Ascending aorta (tissue), 2 donors: ENCODE measurements around the gene ENO2. TPM values are rescaled to one million over a fixed set of nuclear protein-coding genes. Genes with fewer than 3 reads are reported as not detected.

Experiments used
- DNase-seq, 2 donors: peaks; one replicate each; pipeline ENCODE4 v3.0.0-alpha.2; 2019; ENCODE audit warnings: low spot score in 2 of 2
- H3K27ac ChIP-seq, 2 donors: fragments of 200-600 bp; sonication (generic); one replicate each; pipeline ENCODE4 v1.5.1; 2016 to 2017; ENCODE audit warnings: mild to moderate bottlenecking in 1 of 2
- H3K27me3 ChIP-seq: fragments of 200-600 bp; sonication (generic); one replicate; pipeline ENCODE4 v1.5.1; 2017
- H3K36me3 ChIP-seq, 2 donors: fragments of 200-600 bp; sonication (generic); one replicate each; pipeline ENCODE4 v1.5.1; 2016
- H3K4me1 ChIP-seq, 2 donors: fragments of 200-600 bp; sonication (generic); one replicate each; pipeline ENCODE4 v1.5.1; 2016 to 2017; ENCODE audit warnings: mild to moderate bottlenecking in 1 of 2
- H3K4me3 ChIP-seq, 2 donors: fragments of 200-600 bp; sonication (generic); one replicate each; pipeline ENCODE4 v1.5.1; 2016 to 2017; ENCODE audit warnings: mild to moderate bottlenecking in 1 of 2
- H3K9me3 ChIP-seq, 2 donors: fragments of 200-600 bp; sonication (generic); one replicate each; pipeline ENCODE4 v1.5.1; 2016
- CTCF ChIP-seq, 3 experiments: fragments of 200-600 bp in 2 of 3; fragments of 450-650 bp in 1 of 3; sonication (generic) in 2 of 3; IDR thresholded peaks; one replicate each; pipeline ENCODE4 v1.5.1; 2016 to 2019; ENCODE audit warnings: antibody characterized with exemption in 3 of 3, mild to moderate bottlenecking in 1 of 3, moderate library complexity in 1 of 3
- intact Hi-C: fragments of 100-400 bp; cut with DNase I; formaldehyde crosslinking; loops from one replicate; pipeline ENCODE4 v1.15.1; 2023
- total RNA-seq: library from RNA; depleted of rRNA; stranded (reverse); fragments of >200 nt; gene quantifications from one replicate; pipeline ENCODE4 v1.1.0, GENCODE V29; 2016

Gene ENO2
- total RNA-seq, 1 donor from 2014 or later = 30.3 TPM

GRCh38 chr12:6950811-6951540 lies 36.6 kb downstream of the ENO2 start, which contains the start of gene PTPN6:
PTPN6 (plus strand) TSS chr12:6951356; CDS start chr12:6951513, 157 bp downstream.
- H3K9me3 ChIP-seq = no peaks in the 10 kb centered on the region
- peak in 1 of 2 donors; percentile 77 for DNase-seq
- H3K4me3 ChIP-seq = peak within 1 kb of the TSS in 1 of 2 donors; percentile 57
- no peaks in the 10 kb centered on the region for H3K27me3 ChIP-seq
- TF ChIP-seq CTCF (IDR thresholded peaks at IDR 0.05) = no peak
- intact Hi-C loops = no loop called here
- peak within 1 kb of the TSS; percentile 38 to 39 for H3K27ac ChIP-seq
- H3K4me1 ChIP-seq = no peaks in the 10 kb centered on the region
- H3K36me3 ChIP-seq = peaks cover 3 to 8% of the 10 kb centered on the region in 2 donors

GRCh38 chr12:6951551-6952120 lies 37.3 kb downstream of the ENO2 start:
- peak overlapping the region; percentile 38 to 39 for H3K27ac ChIP-seq

GRCh38 chr12:6952121-6952862 lies 37.9 kb downstream of the ENO2 start:
- no peaks in the 10 kb centered on the region for H3K27me3 ChIP-seq
- H3K36me3 ChIP-seq = no peaks in the 10 kb centered on the region
- H3K4me3 ChIP-seq = peak overlapping the region in 1 of 2 donors; percentile 57
- no peak for DNase-seq
- H3K9me3 ChIP-seq = no peaks in the 10 kb centered on the region
- no peak for TF ChIP-seq CTCF (IDR thresholded peaks at IDR 0.05)
- intact Hi-C loops = no loop called here
- H3K4me1 ChIP-seq = no peaks in the 10 kb centered on the region
- H3K27ac ChIP-seq = peak overlapping the region in 1 of 2 donors; percentile 38

More at GRCh38 chr12:6951551-6952120, 37.3 kb downstream of the ENO2 start:
- H3K9me3 ChIP-seq = no peaks in the 10 kb centered on the region
- H3K4me1 ChIP-seq = no peaks in the 10 kb centered on the region
- H3K27me3 ChIP-seq = no peaks in the 10 kb centered on the region
- peaks cover 0 to 4% of the 10 kb centered on the region in 2 donors for H3K36me3 ChIP-seq
- no peak for DNase-seq
- intact Hi-C loops = no loop called here
- no peak for TF ChIP-seq CTCF (IDR thresholded peaks at IDR 0.05)
- peak overlapping the region in 1 of 2 donors; percentile 57 for H3K4me3 ChIP-seq

- TF ChIP-seq CTCF (IDR thresholded peaks at IDR 0.05) = no peak
- peak overlapping the region in 1 of 2 donors; percentile 57 for H3K4me3 ChIP-seq
- no peaks in the 10 kb centered on the region for H3K9me3 ChIP-seq
- H3K27ac ChIP-seq = peak overlapping the region in 1 of 2 donors; percentile 38
- no peaks in the 10 kb centered on the region for H3K4me1 ChIP-seq
- no peaks in the 10 kb centered on the region for H3K27me3 ChIP-seq
- DNase-seq = no peak
- H3K36me3 ChIP-seq = no peaks in the 10 kb centered on the region
- intact Hi-C loops = no loop called here
Measured at GRCh38 chr12:6952863-6953441, 38.6 kb downstream of the ENO2 start.
